HG03196 (cell line): ENCODE measurements around the gene GLB1L.
A peak's percentile ranks its signal among the peaks of the same experiment; 100 is the strongest.
"Not testable (repeated sequence)": the region's sequence is repeated elsewhere in the genome, so short reads cannot be mapped to it uniquely, and the experiment has no call there.

Source experiments
- ATAC-seq: cut with Tn5 transposase; IDR thresholded peaks from one replicate; pipeline ENCODE4 v1.9.1; 2021; ENCODE audit not compliant: unreplicated experiment

Gene GLB1L

GRCh38 chr2:219209236-219210195, 35.7 kb downstream of the GLB1L start:
- ATAC-seq: no peak

DNA sequence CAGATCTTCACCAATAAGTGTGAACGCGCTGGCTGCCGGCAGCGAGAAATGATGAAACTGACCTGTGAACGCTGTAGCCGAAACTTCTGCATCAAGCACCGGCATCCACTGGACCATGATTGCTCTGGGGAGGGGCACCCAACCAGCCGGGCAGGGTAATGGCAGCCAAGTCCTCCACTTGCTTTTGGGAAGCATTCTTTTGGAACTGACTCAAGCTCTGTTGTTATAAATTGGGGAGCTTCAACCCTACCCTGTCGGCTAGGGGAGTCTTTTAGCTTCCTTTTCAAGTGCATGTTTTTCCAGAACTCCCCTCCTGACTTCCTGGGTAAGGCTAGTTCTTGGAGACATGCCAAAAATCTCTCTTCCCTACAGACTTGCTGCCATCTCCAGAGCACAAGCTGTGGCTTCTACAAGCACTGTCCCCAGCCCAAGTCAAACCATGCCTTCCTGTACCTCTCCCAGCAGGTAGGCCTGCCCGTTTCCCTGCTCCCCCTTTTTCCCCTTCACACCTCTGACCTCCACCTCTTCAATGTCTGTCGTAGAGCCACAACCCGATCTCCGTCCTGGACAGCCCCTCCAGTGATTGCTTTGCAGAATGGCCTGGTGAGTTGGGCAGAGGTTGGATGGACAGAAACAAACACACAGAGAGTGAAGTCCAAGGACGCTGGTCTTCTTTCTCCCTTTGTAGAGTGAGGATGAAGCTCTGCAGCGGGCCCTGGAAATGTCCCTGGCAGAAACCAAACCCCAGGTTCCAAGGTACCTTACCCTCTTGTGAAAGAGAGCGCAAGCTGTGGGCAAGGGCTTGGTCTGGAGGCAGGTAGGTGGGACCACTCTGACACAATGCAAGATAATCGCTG, 37.1 kb downstream of the GLB1L start:
- ATAC-seq: no peak

GRCh38 chr2:219207134-219207883, 37.9 kb downstream of the GLB1L start:
- ATAC-seq: no peak

GRCh38 chr2:219206328-219207133, 38.7 kb downstream of the GLB1L start, which contains the start of gene ZFAND2B:
TSS of gene ZFAND2B (plus strand) at chr2:219206782. CDS start at chr2:219206988, 206 bp downstream.
- ATAC-seq: peak; percentile 95

- no peak for ATAC-seq
These were observed 39.3 kb downstream of the GLB1L start for GRCh38 chr2:219205981-219206327.

DNA sequence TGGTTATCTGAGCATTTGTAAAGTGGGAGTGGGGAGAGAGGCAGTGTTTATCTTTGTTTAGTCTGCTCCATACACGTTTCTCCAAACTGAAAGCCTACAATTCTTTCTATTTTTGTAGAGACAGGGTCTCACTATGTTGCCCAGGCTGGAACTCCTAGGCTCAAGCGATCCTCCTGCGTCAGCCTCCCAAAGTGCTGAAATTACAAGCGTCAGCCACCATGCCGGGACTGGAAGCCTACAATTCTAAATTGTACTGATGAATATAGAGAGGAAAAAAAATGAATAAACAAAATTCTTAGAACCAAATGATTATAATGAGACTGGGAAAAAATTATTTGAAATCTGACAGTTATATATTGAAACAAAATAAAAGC, 40.1 kb downstream of the GLB1L start:
- ATAC-seq: no peak

GRCh38 chr2:219204425-219205164, 40.6 kb downstream of the GLB1L start:
- no peak for ATAC-seq

DNA sequence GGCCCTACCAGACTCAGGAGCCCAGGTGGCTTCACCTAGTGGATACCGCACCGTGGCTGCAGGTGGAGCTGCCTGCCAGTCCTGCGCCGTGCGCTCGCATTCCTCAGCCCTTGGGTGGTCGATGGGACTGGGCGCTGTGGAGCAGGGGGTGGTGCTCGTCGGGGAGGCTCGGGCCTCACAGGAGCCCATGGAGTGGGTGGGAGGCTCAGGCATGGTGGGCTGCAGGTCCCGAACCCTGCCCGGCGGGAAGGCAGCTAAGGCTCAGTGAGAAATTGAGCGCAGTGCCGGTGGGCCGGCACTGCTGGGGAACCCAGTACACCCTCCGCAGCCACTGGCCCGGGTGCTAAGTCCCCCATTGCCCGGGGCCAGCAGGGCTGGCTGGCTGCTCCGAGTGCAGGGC, 43.9 kb downstream of the GLB1L start:
- ATAC-seq: not testable (repeated sequence)

- not testable (repeated sequence) for ATAC-seq
These were observed 44.5 kb downstream of the GLB1L start for GRCh38 chr2:219200502-219201326.

GRCh38 chr2:219199470-219200211, 45.6 kb downstream of the GLB1L start:
- no peak for ATAC-seq

- ATAC-seq: no peak
These were observed 46.3 kb downstream of the GLB1L start for GRCh38 chr2:219198974-219199373.

GRCh38 chr2:219197388-219197787, 47.9 kb downstream of the GLB1L start:
- ATAC-seq: no peak

- ATAC-seq: no peak
These were observed 58.3 kb downstream of the GLB1L start for GRCh38 chr2:219186754-219187456.
